ENCODE results near the gene ZDHHC5.

Gene ZDHHC5, protein sequence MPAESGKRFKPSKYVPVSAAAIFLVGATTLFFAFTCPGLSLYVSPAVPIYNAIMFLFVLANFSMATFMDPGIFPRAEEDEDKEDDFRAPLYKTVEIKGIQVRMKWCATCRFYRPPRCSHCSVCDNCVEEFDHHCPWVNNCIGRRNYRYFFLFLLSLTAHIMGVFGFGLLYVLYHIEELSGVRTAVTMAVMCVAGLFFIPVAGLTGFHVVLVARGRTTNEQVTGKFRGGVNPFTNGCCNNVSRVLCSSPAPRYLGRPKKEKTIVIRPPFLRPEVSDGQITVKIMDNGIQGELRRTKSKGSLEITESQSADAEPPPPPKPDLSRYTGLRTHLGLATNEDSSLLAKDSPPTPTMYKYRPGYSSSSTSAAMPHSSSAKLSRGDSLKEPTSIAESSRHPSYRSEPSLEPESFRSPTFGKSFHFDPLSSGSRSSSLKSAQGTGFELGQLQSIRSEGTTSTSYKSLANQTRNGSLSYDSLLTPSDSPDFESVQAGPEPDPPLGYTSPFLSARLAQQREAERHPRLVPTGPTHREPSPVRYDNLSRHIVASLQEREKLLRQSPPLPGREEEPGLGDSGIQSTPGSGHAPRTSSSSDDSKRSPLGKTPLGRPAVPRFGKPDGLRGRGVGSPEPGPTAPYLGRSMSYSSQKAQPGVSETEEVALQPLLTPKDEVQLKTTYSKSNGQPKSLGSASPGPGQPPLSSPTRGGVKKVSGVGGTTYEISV

GRCh38 chr11:57667736-57668433, at the start of gene ZDHHC5:
TSS of gene ZDHHC5 (plus strand) at chr11:57668114. CDS start at chr11:57673091, 4,977 bp downstream.
- peak; percentile 99 for DNase-seq
- in situ Hi-C loops (cut with MboI; ENCODE audit: low pct_unique_long_range_greater_than_20kb, low sequenced_read_pairs) = no loop called here

GRCh38 chr11:57618438-57618837, 49.5 kb upstream of the ZDHHC5 start:
- DNase-seq = no peak
- in situ Hi-C loops (cut with MboI; ENCODE audit: low pct_unique_long_range_greater_than_20kb, low sequenced_read_pairs) = no loop called here

DNA sequence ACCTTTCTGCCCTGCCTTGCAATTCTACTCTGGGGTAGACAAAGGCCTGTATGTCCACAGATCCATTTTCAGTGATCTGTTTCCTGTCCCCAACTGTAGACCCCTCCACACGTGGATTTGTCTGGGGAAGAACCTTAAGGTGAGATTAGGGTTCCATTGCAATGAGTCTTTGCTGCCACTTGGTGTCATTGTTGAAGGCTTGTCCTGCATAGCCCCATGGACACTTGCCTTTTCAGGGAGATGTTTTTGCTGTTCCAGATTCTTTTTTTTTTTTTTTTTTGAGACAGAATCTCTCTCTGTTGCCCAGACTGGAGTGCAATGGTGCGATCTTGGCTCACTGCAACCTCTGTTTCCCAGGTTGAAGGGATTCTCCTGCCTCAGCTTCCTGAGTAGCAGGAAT, 48.6 kb upstream of the ZDHHC5 start:
- in situ Hi-C loops (cut with MboI; ENCODE audit: low pct_unique_long_range_greater_than_20kb, low sequenced_read_pairs) = no loop called here
- DNase-seq = peak; percentile 47

- DNase-seq = no peak
- in situ Hi-C loops (cut with MboI; ENCODE audit: low pct_unique_long_range_greater_than_20kb, low sequenced_read_pairs) = no loop called here
These were observed 47.4 kb upstream of the ZDHHC5 start for GRCh38 chr11:57620467-57620866.

GRCh38 chr11:57622263-57622662, 45.7 kb upstream of the ZDHHC5 start:
- in situ Hi-C loops (cut with MboI; ENCODE audit: low pct_unique_long_range_greater_than_20kb, low sequenced_read_pairs) = no loop called here

GRCh38 chr11:57624864-57625263, 43.0 kb upstream of the ZDHHC5 start:
- in situ Hi-C loops (cut with MboI; ENCODE audit: low pct_unique_long_range_greater_than_20kb, low sequenced_read_pairs) = no loop called here
- DNase-seq = no peak

More at GRCh38 chr11:57622263-57622662, 45.7 kb upstream of the ZDHHC5 start:
- no peak for DNase-seq

- in situ Hi-C loops (cut with MboI; ENCODE audit: low pct_unique_long_range_greater_than_20kb, low sequenced_read_pairs) = no loop called here
- no peak for DNase-seq
These were observed 41.0 kb upstream of the ZDHHC5 start for GRCh38 chr11:57626895-57627294.

- in situ Hi-C loops (cut with MboI; ENCODE audit: low pct_unique_long_range_greater_than_20kb, low sequenced_read_pairs) = no loop called here
- no peak for DNase-seq
These were observed 37.7 kb upstream of the ZDHHC5 start for GRCh38 chr11:57630171-57630570.

DNA sequence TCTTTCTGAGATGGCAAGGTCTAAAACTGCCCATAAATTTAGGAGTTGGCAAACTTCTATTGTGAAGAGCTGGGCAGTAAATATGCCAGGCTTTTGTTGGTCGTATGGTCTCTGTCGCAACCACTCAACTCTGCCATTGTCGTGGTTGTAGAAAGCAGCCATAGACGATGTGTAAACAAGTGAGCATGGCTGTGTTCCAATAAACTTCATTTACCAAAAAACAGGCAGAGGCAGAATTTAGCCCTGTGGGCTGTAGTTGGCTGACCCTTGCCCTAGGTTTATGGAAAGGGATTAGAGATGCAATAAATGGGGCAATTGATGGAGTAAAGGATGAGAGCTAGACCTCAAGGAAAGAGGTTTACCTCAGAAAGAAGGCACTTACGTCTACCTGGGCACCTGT, 35.8 kb upstream of the ZDHHC5 start:
- in situ Hi-C loops (cut with MboI; ENCODE audit: low pct_unique_long_range_greater_than_20kb, low sequenced_read_pairs) = no loop called here

DNA sequence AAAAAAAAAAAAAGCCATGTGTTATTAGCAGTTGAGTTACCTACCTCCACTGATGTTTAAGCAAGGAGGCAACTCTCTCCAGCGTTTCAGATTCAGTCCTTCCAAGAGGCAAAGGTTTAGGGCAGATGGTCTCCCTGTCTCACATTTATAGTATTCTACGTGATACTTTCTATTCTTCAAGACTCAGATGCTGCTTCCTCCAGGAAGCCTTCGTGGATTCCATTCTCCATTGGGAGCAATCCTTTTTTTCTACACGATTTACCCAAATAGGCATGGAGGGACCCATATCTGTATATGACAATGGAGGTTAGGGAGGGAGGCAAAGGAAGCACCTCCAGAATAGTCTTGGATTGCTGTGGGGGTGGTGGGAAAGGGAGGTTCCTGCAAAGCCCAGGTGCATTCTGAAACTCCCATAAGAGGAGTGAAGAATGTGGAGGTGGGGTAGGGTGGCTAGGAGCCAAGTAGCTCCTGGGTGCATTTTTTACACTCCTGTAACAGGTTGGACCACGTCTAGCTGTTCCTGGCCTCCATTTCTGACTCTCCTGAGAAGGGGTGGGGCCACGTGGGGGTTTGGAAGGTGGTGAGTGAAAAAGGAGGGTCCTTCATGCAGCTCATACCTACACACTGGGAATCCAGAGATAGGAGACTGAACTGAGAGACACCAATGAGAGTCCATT, 34.4 kb upstream of the ZDHHC5 start:
- in situ Hi-C loops (cut with MboI; ENCODE audit: low pct_unique_long_range_greater_than_20kb, low sequenced_read_pairs) = no loop called here

More for the DNA sequence above, 35.8 kb upstream of the ZDHHC5 start:
- no peak for DNase-seq

DNA sequence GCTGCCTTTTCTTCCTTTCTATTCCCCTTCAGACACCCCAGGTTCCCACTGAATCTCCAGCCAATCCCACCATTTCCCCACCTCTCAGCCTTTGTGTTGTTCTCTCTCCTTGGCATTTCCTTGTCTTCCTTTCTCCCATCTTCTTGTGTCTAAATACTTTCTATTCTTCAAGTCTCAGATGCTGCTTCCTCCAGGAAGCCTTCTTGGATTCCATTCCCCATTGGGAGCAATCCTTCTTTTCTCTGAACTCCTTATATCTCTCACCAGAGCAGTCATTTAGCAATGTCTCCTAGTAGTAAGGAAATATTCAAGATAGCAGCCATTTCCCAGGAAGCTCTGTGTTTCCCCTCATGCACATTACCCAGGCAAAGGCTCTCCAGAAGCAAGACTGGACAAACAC, 33.6 kb upstream of the ZDHHC5 start:
- in situ Hi-C loops (cut with MboI; ENCODE audit: low pct_unique_long_range_greater_than_20kb, low sequenced_read_pairs) = no loop called here
- no peak for DNase-seq

More for the DNA sequence above, 34.4 kb upstream of the ZDHHC5 start:
- no peak for DNase-seq

GRCh38 chr11:57635246-57635645, 32.7 kb upstream of the ZDHHC5 start:
- no peak for DNase-seq
- in situ Hi-C loops (cut with MboI; ENCODE audit: low pct_unique_long_range_greater_than_20kb, low sequenced_read_pairs) = no loop called here

DNA sequence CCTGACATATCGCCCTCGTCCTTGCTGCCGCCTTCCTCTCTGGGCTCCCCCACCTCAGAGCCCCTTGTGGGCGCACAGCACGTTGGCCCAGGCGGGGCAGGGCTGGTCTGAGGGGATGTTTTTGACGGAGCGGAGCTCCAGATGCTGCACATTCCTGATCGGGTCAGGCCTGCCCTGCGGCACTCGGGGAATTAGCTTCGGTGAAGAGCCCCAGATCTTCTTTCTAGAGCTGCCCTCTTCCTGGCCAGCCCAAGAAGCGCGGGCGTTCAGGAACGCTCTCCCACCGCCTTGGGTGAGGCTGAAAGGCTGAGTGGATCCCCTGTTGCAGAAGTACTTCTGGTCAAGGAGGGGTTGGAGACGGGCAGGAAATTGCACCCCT, 30.3 kb upstream of the ZDHHC5 start:
- no peak for DNase-seq
- in situ Hi-C loops (cut with MboI; ENCODE audit: low pct_unique_long_range_greater_than_20kb, low sequenced_read_pairs) = no loop called here

- DNase-seq = peak; percentile 80
- in situ Hi-C loops (cut with MboI; ENCODE audit: low pct_unique_long_range_greater_than_20kb, low sequenced_read_pairs) = no loop called here
These were observed 29.7 kb upstream of the ZDHHC5 start for GRCh38 chr11:57638005-57638781.

DNA sequence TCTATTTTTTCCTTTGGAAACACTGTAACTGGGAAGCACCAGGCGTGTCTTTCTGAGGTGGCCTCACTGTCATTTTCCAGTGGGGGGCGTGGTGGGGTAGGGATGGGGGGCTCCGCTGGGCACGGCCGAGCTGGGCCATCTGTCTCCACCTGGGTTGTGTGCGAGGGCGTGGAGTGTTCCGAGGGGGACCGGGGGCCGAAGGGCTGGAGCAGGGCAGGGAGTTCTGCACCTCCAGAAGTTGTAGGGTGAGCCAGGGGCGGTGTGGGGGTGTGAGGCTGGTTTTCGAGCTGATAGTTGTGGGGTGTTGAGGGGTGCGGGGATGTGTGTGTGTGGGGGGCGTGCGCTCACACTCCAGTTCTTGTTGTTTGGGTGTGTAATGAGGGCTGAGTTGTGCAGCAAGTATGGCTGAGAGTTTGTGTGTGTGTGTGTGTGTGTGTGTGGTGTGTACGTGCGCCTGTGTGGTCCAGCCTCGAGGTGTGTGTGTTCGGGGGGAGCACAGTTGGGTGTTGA, 29.0 kb upstream of the ZDHHC5 start:
- DNase-seq = no peak
- in situ Hi-C loops (cut with MboI; ENCODE audit: low pct_unique_long_range_greater_than_20kb, low sequenced_read_pairs) = no loop called here

- peak; percentile 98 for DNase-seq
- in situ Hi-C loops (cut with MboI; ENCODE audit: low pct_unique_long_range_greater_than_20kb, low sequenced_read_pairs) = loop anchor here (5.0 to 10.0 kb wide), 2 partner anchors 72 to 145 kb away; partner anchors contain the start of gene UBE2L6
These were observed 28.4 kb upstream of the ZDHHC5 start for GRCh38 chr11:57639321-57640067.

DNA sequence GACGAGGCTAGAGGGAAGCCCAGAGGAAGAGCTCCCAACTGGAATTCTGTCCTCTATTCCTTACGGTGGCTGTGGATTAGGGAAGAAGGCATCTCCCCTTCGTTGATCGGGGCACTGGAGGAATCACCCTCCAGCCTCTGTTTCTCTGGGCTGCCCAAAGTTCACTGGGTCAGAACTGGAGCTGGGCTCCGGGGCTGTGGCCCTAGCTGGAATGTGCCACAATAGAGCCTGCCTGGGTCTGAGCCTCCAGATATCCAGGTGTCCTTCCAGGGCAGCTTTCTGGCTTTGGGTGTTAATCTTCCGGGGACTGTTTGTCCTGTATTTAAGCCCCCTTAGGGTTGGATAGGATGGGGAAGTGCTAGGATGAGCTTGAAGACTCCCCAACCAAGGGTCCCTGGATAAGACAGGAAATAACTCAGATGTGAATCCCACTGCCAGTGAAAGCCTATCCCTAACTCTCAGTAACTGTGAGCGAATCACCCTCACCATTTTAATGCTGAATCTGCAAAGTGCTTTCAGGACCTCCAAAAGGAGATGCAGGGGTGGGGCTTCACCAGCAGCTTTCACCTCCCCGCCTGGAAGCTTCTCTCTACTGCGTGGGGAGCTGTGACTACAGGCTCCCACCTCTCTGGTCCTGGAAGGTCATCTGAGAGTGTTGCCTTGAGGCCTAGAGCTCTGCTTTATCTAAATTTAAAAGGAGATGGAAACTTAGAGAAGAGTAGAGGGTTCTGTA, 27.7 kb upstream of the ZDHHC5 start:
- in situ Hi-C loops (cut with MboI; ENCODE audit: low pct_unique_long_range_greater_than_20kb, low sequenced_read_pairs) = loop anchor here (5.0 to 10.0 kb wide), 2 partner anchors 73 to 145 kb away; partner anchors contain the start of gene UBE2L6
- no peak for DNase-seq
